ENCODE data around the gene ERVFRD-1.

ERVFRD-1 gene, protein sequence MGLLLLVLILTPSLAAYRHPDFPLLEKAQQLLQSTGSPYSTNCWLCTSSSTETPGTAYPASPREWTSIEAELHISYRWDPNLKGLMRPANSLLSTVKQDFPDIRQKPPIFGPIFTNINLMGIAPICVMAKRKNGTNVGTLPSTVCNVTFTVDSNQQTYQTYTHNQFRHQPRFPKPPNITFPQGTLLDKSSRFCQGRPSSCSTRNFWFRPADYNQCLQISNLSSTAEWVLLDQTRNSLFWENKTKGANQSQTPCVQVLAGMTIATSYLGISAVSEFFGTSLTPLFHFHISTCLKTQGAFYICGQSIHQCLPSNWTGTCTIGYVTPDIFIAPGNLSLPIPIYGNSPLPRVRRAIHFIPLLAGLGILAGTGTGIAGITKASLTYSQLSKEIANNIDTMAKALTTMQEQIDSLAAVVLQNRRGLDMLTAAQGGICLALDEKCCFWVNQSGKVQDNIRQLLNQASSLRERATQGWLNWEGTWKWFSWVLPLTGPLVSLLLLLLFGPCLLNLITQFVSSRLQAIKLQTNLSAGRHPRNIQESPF

DNA sequence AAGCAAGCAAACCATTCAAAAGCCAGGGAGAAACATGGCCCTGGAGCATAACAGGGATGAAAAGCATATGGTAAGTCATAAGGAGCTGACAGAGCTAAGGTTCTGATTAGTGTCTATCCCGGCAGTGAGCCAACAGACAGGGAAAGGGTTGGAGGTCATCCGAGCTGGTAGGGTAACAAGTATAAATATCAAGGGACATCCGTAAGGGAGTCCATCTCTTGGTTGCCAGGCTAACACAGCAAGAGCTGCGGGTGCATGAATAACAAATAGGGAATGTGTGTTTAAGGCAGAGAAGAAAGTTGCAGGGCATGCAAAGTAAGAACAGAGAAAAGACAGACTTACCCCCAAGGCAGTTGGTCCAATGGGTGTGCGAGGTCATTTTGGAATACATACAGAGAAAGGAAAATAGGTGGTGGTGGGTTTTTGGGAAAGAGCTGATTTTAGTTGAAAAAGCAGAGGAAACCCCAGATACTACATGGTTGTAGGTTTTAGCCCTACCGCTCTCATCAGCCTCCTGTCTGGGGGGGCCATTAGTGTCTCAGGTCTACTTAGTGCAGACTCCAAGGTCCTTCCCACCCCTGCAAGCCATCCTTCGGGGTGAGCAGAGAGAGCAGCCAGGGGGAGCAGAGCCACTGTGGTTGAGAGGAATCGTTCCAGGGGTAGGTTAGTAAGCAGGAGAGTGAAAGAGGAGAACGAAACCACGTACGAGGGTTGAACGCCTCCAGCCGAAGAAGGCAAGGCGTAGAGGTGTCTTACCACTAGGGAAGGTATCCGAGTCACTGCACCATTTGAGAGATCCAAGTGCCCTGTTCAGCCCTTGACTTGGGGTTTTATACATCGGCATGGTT lies at the start of gene ERVFRD-1:
TSS of gene ERVFRD-1 (minus strand) at position 805 of the 848 bp plus-strand sequence. CDS start 6,415 bp downstream, outside the sequence.
- no peak for DNase-seq

- DNase-seq, result no peak
These were observed 48.7 kb upstream of the ERVFRD-1 start for GRCh38 chr6:11160199-11160598.

GRCh38 chr6:11155589-11155988 lies 44.1 kb upstream of the ERVFRD-1 start:
- no peak for DNase-seq

DNA sequence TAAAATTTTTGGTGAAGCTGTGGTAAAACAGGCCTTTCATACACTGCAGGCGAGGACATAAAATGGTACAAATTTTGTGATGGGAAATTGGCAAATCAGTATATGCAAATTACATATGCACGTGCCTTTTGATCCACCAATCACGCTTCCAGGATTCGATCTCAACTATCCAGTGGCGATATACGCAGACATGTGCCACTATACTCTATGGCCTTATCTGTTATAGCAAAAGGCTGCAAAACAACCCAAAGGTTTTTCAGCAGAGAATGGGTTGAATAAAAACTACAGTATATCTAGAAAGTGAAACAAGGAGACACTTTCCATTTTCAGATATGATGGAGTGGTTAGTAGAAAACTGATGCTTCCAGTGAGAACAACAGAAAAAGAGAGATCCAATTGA lies 41.9 kb upstream of the ERVFRD-1 start:
- DNase-seq, result no peak

- DNase-seq, result no peak
These were observed 41.1 kb upstream of the ERVFRD-1 start for GRCh38 chr6:11152581-11152980.

DNA sequence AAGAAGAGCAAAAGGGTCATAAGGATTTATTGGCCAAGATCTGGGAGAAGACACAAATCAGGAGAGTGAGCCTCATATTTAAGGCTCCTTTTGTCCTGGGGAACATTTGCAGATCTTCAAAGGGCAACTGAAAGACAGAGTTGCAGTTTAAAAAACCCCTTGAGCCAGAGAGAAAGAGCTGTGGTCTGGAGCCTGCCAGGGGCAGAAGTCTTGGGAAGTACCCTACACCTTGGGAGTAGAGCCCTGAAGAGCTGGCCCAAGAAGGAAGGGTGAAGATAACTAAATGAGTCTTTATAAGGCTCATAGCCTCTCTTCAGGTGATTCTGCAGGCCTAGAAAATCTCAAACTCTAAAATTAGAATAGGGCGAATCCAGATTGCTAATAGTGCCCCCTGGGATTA lies 40.0 kb upstream of the ERVFRD-1 start:
- no peak for DNase-seq

DNA sequence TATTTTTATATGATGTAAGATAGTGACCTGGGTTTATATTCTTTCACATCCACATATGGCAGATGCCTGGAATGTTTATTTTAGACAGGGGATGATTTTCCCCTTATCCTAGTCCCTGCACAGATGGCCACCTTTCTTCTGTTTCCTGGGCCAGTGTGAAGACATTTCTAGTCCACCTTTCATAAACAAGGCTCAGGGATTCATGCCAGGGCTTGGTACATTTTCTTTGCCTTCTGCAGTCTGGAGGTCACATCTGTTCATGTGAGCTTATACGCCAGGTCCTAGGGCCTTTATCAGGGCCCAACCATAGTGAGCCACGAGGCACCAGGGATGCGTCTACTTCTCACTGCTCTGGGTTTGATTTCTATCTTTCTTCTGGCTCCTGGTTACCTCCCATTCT lies 38.0 kb upstream of the ERVFRD-1 start:
- no peak for DNase-seq

- no peak for DNase-seq
These were observed 34.7 kb upstream of the ERVFRD-1 start for GRCh38 chr6:11146117-11146826.

DNA sequence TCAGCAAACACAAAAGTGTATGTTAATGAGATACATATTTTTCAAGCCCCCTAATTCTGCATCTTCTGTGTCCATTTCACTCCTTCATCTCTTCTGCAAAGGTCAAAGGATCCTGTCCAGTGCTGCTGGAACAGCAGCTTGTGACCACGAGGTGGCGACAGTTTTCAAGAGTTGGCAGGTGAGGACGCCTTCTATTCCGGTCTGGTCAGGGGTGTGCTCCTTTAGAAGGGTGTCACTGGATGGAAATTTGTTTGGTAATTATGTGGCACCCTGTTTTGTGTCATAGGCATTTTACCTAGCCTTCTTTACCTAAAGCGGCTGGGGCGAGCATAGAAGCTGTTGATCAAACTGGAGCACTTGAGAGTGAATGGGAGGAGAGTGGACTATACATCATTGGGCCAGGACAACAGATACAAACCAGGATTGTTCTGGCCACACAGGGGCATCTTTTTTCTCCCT lies 32.9 kb upstream of the ERVFRD-1 start:
- peak; percentile 73 for DNase-seq

- DNase-seq, result no peak
These were observed 32.2 kb upstream of the ERVFRD-1 start for GRCh38 chr6:11143394-11144371.

GRCh38 chr6:11142296-11143027 lies 30.9 kb upstream of the ERVFRD-1 start:
- no peak for DNase-seq

- DNase-seq, result no peak
These were observed 29.8 kb upstream of the ERVFRD-1 start for GRCh38 chr6:11141295-11141694.

DNA sequence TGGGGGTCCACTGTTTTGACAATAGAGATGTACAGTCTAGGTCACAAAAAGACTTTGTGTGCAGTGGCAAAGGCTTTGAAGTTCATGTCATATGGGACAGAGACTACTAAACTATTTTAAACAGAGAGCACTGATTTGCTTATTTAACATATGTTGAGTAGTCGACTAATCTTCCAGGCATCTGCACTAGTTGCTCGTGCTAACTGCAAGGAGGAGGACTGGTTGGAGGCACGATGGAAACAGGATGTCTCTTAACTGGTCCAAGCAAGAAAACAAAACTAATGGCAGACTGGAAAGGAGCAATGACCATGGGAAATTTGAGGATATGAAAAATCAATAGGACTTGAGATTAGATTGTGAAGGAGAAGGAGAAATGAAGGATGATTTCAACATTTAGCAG lies 28.5 kb upstream of the ERVFRD-1 start:
- no peak for DNase-seq

DNA sequence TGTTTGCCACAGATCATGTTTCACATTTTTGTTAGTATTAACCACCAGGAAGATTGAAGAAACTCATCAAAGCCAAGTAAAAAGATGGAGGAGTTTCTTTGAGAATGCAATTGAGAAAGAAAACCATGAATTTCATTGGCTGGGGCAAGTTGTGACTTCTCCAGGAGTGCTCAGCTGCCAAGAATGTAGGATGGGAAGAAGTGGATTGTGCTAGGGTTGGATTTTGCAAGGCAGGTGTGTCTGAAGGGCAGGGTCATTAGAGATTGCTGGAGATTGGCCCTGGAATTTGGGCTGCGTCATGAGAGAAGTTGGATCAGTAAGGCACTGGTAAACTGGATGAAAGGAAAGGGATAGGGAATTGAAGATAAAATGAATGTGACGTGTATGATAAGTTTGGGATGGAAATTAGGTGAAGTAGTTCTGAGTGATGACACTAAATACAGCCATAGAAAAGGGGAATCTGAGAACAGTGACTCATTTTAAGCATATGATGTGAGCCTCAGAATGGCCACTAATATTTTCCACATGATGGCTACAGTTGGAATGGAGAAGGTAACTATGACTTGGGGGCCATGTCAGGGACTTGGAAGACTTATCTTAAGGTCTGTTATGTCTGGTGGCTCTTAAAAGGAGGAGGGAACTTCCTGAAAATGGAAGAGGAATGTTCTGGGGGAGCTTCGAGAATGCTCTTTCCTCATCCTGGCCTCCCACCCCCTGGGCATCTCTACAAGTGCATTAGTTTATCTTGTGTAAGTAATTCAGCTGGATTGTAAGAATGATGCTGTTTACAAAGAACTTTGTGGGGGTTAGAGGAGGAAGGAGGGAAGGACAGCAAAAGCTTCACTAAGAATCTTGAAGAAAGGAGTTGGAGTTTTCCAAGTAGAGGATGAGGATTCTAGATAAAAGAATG lies 27.8 kb upstream of the ERVFRD-1 start:
- no peak for DNase-seq

- no peak for DNase-seq
These were observed 25.3 kb upstream of the ERVFRD-1 start for GRCh38 chr6:11136809-11137208.

DNA sequence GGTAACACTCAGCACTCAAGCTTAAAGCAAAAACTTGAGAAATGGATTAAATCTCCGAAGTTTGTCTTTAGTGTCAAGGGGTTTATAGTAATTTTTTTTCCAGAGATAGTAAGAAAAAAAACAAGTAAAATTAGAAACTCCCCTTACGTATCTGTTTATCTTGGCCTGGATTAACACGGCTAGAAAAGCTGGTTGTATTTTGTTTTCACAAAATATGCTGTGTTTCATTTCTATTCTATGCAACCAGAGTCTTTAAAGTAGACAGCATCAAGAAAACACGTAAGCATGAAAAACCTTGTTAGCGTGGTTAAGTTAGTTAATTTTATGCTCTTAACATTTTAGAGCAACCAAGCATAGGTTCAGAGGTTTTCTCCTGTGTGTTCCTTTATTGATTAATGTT lies 21.8 kb upstream of the ERVFRD-1 start:
- no peak for DNase-seq

GRCh38 chr6:11132194-11132888 lies 20.8 kb upstream of the ERVFRD-1 start:
- no peak for DNase-seq

DNA sequence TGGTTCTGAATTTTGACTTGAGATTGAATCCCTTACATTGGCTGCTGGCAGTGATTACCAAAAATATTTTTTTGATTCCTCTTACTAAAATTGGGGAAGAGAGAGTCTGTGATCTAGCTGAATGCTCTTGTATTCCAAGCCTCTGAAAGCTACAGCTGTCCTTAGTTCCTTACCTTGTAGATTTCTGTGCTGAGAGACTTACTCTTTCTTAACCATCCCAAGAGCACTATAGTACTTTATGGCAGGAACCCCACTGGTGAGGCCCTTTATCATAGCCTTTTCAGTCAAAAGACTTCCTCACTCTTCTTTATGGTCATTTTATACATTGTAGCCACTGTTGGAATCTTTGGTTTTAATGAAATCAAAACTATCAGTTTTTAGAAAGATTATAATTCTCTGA lies 19.1 kb upstream of the ERVFRD-1 start:
- no peak for DNase-seq

- no peak for DNase-seq
These were observed 18.5 kb upstream of the ERVFRD-1 start for GRCh38 chr6:11129908-11130565.

Measured in stimulated activated CD4-positive, alpha-beta T cell treated with anti-CD3 and anti-CD28 coated beads, Interleukin-4, amount 100 ng/mL, for 1 hour (primary cell).